ENCODE results near the gene MYOZ3.

DNA sequence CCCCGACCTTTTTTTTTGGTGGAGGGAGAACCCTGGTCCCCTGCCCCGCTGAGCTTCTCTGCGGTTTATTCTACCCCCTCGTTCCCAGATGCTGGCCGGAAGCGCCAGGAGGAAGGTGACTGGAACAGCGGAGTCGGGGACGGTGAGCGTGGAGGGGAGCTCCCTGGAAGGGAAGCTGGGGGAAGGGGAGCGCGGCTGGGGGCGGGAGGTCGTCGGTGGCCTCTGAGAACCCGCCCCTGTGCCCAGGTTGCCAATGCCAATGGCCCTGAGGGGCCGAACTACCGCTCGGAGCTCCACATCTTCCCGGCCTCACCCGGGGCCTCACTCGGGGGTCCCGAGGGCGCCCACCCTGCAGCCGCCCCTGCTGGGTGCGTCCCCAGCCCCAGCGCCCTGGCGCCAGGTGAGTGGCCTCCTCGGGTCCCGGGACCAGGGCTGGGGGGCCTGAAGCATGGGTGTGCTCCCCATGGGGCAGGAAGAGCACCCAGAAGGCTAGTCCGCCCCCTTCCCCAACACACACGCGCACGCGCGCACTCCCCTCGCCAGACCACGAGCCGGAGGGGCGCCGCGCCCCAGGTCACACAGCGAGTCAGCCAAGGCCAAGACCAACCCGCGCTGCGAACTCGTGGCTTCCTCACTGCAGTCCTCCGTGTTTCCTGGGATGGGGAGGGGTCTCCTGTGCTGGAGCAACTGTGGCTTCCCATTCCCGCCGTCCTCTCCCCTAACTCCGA is 10.6 kb downstream of the MYOZ3 start:
- TF ChIP-seq, protein P1, sequence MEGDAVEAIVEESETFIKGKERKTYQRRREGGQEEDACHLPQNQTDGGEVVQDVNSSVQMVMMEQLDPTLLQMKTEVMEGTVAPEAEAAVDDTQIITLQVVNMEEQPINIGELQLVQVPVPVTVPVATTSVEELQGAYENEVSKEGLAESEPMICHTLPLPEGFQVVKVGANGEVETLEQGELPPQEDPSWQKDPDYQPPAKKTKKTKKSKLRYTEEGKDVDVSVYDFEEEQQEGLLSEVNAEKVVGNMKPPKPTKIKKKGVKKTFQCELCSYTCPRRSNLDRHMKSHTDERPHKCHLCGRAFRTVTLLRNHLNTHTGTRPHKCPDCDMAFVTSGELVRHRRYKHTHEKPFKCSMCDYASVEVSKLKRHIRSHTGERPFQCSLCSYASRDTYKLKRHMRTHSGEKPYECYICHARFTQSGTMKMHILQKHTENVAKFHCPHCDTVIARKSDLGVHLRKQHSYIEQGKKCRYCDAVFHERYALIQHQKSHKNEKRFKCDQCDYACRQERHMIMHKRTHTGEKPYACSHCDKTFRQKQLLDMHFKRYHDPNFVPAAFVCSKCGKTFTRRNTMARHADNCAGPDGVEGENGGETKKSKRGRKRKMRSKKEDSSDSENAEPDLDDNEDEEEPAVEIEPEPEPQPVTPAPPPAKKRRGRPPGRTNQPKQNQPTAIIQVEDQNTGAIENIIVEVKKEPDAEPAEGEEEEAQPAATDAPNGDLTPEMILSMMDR (IDR thresholded peaks at IDR 0.05; ENCODE audit: control extremely low read depth in 1 of 3, insufficient read depth in 1 of 3, low read depth in 1 of 3, low read length in 3 of 3), result no peak
- no peak for TF ChIP-seq NRF1 (IDR thresholded peaks at IDR 0.05; ENCODE audit: low read depth, low read length)
- TF ChIP-seq SIRT6 (IDR thresholded peaks at IDR 0.05; ENCODE audit: low read length), result no peak
- peak in 1 of 2 experiments; percentile 64; a peak in 1 of 3 replicates for TF ChIP-seq POLR2A (IDR thresholded peaks at IDR 0.05; ENCODE audit: control extremely low read depth in 1 of 2, low read depth in 2 of 2, low read length in 2 of 2)
- TF ChIP-seq TAF1 (IDR thresholded peaks at IDR 0.05; ENCODE audit: low read depth, low read length), result peak; percentile 22; the same call in 1 of the 2 replicates
- TF ChIP-seq RAD21 (IDR thresholded peaks at IDR 0.05 in 1 of 2, conservative IDR thresholded peaks at IDR 0.05 in 1 of 2; ENCODE audit: low read depth in 2 of 2, low read length in 2 of 2), result no peak
- TF ChIP-seq RFX5 (IDR thresholded peaks at IDR 0.05; ENCODE audit: borderline replicate concordance, low read depth, low read length), result no peak
